WTC11 (cell line): ENCODE data around the gene RCOR3. TPM values are rescaled to one million over a fixed set of nuclear protein-coding genes. Genes with fewer than 3 reads are reported as not detected.

Experiments
- ATAC-seq: fragments of 200-7000 bp; cut with Tn5 transposase; 2 replicates; pipeline ENCODE4 v1.10.0; 2021; ENCODE audit warnings: mild to moderate bottlenecking, moderate library complexity
- CTCF ChIA-PET: fragments of 300-600 bp; sonication (Branson Sonifier 250); formaldehyde crosslinking; loops from one replicate; lab custom pipeline; 2021; ENCODE audit warnings: antibody characterized with exemption; lab: Charles Lee
- POLR2A ChIA-PET: fragments of 350-600 bp; sonication (Branson Sonifier 250); formaldehyde crosslinking; loops from one replicate; lab custom pipeline; 2021; ENCODE audit warnings: antibody characterized with exemption; lab: Charles Lee
- DNase-seq: peaks from one replicate; pipeline ENCODE4 v3.0.0; 2021; ENCODE audit warnings: low spot score
- H3K27ac Mint-ChIP-seq: 2 replicates; pipeline ENCODE4 v1.8.0; 2021; ENCODE audit warnings: mixed read lengths
- H3K27me3 Mint-ChIP-seq: 2 replicates; pipeline ENCODE4 v1.8.0; 2021; ENCODE audit warnings: low read depth, mild to moderate bottlenecking, moderate library complexity, mixed read lengths
- H3K36me3 Mint-ChIP-seq: 2 replicates; pipeline ENCODE4 v1.8.0; 2021; ENCODE audit warnings: mixed read lengths
- H3K4me1 Mint-ChIP-seq: 2 replicates; pipeline ENCODE4 v1.8.0; 2022; ENCODE audit warnings: mixed read lengths
- H3K4me3 Mint-ChIP-seq: 2 replicates; pipeline ENCODE4 v1.8.0; 2021; ENCODE audit warnings: mild to moderate bottlenecking, moderate library complexity, mixed read lengths
- H3K9me3 Mint-ChIP-seq: 2 replicates; pipeline ENCODE4 v1.8.0; 2021; ENCODE audit warnings: mixed read lengths
- EMX1 ChIP-seq: fragments of 250-450 bp; sonication (Bioruptor Pico); IDR thresholded peaks from 2 replicates; pipeline ENCODE4 v1.8.0; 2021; ENCODE audit warnings: mild to moderate bottlenecking
- FOXP1 ChIP-seq: sonication (generic); formaldehyde crosslinking; IDR thresholded peaks from 2 replicates; pipeline ENCODE4 v1.8.0; 2022; ENCODE audit warnings: missing genetic modification reagents, mild to moderate bottlenecking, moderate library complexity, borderline replicate concordance
- IRF2 ChIP-seq: sonication (generic); formaldehyde crosslinking; IDR thresholded peaks from 2 replicates; pipeline ENCODE4 v1.8.0; 2022; ENCODE audit warnings: low read depth, missing genetic modification reagents, borderline replicate concordance
- MYBL2 ChIP-seq: sonication (generic); formaldehyde crosslinking; IDR thresholded peaks from 2 replicates; pipeline ENCODE4 v1.8.1; 2023; ENCODE audit warnings: mild to moderate bottlenecking, moderate library complexity, missing genetic modification reagents
- NR1H2 ChIP-seq: sonication (generic); formaldehyde crosslinking; IDR thresholded peaks from 2 replicates; pipeline ENCODE4 v1.9.0; 2021; ENCODE audit warnings: mild to moderate bottlenecking, moderate library complexity, missing genetic modification reagents
- SP1 ChIP-seq: sonication (generic); formaldehyde crosslinking; conservative IDR thresholded peaks from 2 replicates; pipeline ENCODE4 v1.8.1; 2022; ENCODE audit warnings: missing genetic modification reagents
- ZBTB21 ChIP-seq: sonication (generic); formaldehyde crosslinking; IDR thresholded peaks from 2 replicates; pipeline ENCODE4 v1.8.1; 2023; ENCODE audit warnings: mild to moderate bottlenecking, missing genetic modification reagents, borderline replicate concordance
- ZNF423 ChIP-seq: fragments of 250-450 bp; sonication (Bioruptor Pico); IDR thresholded peaks from 2 replicates; pipeline ENCODE4 v2.1.2; 2022; ENCODE audit warnings: mild to moderate bottlenecking, moderate library complexity
- total RNA-seq: library from RNA; stranded (reverse); gene quantifications from 3 replicates; pipeline ENCODE4 v1.2.3, GENCODE V29; 2021
- TF ChIP-seq, protein P1 (sequence below): sonication (generic); formaldehyde crosslinking; IDR thresholded peaks from 2 replicates; pipeline ENCODE4 v1.8.1; 2022; ENCODE audit warnings: low read depth, mild to moderate bottlenecking, moderate library complexity, missing genetic modification reagents, borderline replicate concordance
- TF ChIP-seq, protein P2 (sequence below): sonication (generic); formaldehyde crosslinking; IDR thresholded peaks from 2 replicates; pipeline ENCODE4 v1.8.1; 2023; ENCODE audit warnings: mild to moderate bottlenecking, missing genetic modification reagents, moderate library complexity
- TF ChIP-seq, protein P3 (sequence below): fragments of 250-450 bp; sonication (Bioruptor Pico); IDR thresholded peaks from 2 replicates; pipeline ENCODE4 v1.9.0; 2021; ENCODE audit warnings: moderate library complexity, mild to moderate bottlenecking, inconsistent platforms, borderline replicate concordance
- TF ChIP-seq, protein P4 (sequence below): sonication (generic); formaldehyde crosslinking; IDR thresholded peaks from 2 replicates; pipeline ENCODE4 v1.8.1; 2023; ENCODE audit warnings: mild to moderate bottlenecking, missing genetic modification reagents
- TF ChIP-seq, protein P5 (sequence below): fragments of 250-450 bp; sonication (Bioruptor Pico); IDR thresholded peaks from 2 replicates; pipeline ENCODE4 v1.9.0; 2021; ENCODE audit warnings: mild to moderate bottlenecking, borderline replicate concordance
- TF ChIP-seq, protein P6 (sequence below): sonication (generic); formaldehyde crosslinking; IDR thresholded peaks from 2 replicates; pipeline ENCODE4 v1.8.0; 2022; ENCODE audit warnings: mild to moderate bottlenecking, missing genetic modification reagents
- TF ChIP-seq, protein P7 (sequence below): sonication (generic); formaldehyde crosslinking; IDR thresholded peaks from 2 replicates; pipeline ENCODE4 v1.8.1; 2023; ENCODE audit warnings: mild to moderate bottlenecking, moderate library complexity, missing genetic modification reagents

Gene RCOR3
- total RNA-seq, 1 experiment from 2014 or later = 35.9 TPM

DNA sequence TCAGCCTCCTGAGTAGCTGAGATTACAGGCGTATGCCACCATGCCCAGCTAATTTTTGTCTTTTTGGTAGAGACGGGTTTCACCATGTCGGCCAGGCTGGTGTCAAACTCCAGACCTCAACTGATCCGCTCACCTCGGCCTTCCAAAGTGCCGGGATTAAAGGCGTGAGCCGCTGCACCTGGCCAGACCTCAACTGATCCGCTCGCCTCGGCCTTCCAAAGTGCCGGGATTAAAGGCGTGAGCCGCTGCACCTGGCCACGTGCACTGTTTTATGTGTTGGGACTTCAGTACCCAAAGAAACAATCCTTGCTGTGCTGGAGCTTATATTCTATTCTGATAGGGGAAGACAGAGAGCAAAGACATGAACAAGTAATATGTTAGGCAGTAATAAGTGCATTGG is 77.6 kb downstream of the RCOR3 start (continued):
- TF ChIP-seq EMX1 (CRISPR knock-in tag) = no peak
- TF ChIP-seq, protein P1, sequence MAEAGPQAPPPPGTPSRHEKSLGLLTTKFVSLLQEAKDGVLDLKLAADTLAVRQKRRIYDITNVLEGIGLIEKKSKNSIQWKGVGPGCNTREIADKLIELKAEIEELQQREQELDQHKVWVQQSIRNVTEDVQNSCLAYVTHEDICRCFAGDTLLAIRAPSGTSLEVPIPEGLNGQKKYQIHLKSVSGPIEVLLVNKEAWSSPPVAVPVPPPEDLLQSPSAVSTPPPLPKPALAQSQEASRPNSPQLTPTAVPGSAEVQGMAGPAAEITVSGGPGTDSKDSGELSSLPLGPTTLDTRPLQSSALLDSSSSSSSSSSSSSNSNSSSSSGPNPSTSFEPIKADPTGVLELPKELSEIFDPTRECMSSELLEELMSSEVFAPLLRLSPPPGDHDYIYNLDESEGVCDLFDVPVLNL (CRISPR knock-in tag) = no peak
- no peak for TF ChIP-seq NR1H2
- TF ChIP-seq FOXP1 = no peak

DNA sequence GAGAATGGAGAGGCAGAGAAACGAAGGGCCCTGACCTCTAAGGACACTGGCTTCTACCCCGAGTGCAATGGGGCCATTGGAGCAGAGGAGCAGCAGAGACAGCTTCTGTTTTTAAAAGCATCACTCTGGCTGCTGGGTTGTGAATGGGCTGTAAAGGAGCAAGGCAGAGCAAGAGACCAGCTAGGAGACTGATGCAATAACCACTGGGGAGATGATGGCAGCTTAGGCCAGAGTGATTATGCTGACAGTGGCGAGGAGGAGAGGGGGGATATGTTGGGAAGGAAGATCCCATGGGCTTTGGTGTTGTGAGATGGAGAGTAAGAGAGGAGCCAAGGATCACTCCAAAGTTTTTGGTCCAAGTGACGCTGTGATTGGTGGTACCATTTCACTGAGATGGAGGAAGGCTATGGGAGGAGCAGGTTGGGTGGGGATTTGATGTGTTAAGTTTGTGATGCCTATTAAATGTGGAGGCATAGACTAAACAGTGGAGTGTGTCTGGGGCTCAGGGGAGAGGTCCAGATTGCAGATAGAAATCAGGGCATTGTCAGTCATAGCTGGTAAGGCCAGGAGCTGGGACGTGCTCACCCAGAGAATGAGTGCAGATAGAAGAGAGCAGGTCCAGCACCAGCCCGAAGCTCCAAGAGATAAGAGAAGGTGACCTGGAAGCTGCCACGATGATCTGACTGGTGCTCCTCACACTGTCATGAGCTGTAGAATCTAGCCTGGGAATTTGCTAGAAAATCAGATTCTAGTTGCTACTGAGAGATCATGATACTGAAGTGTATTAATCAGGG is 78.5 kb downstream of the RCOR3 start:
- no peak for DNase-seq
- no peak for ATAC-seq
- CTCF ChIA-PET = interaction anchor here (1.3 to 2.6 kb wide), 2 partner anchors 9 to 14 kb away, joined by 4 to 9 read pairs; no protein-coding TSS in a partner anchor
- H3K9me3 Mint-ChIP-seq = no peaks in the 10 kb centered on the region
- TF ChIP-seq, protein P2, sequence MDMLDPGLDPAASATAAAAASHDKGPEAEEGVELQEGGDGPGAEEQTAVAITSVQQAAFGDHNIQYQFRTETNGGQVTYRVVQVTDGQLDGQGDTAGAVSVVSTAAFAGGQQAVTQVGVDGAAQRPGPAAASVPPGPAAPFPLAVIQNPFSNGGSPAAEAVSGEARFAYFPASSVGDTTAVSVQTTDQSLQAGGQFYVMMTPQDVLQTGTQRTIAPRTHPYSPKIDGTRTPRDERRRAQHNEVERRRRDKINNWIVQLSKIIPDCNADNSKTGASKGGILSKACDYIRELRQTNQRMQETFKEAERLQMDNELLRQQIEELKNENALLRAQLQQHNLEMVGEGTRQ (CRISPR knock-in tag) = no peak
- TF ChIP-seq SP1 (CRISPR knock-in tag) (no peak), EMX1 (CRISPR knock-in tag) (no peak)
- TF ChIP-seq, protein P3, sequence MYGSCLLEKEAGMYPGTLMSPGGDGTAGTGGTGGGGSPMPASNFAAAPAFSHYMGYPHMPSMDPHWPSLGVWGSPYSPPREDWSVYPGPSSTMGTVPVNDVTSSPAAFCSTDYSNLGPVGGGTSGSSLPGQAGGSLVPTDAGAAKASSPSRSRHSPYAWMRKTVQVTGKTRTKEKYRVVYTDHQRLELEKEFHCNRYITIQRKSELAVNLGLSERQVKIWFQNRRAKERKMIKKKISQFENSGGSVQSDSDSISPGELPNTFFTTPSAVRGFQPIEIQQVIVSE (CRISPR knock-in tag) = no peak
- TF ChIP-seq, protein P4, sequence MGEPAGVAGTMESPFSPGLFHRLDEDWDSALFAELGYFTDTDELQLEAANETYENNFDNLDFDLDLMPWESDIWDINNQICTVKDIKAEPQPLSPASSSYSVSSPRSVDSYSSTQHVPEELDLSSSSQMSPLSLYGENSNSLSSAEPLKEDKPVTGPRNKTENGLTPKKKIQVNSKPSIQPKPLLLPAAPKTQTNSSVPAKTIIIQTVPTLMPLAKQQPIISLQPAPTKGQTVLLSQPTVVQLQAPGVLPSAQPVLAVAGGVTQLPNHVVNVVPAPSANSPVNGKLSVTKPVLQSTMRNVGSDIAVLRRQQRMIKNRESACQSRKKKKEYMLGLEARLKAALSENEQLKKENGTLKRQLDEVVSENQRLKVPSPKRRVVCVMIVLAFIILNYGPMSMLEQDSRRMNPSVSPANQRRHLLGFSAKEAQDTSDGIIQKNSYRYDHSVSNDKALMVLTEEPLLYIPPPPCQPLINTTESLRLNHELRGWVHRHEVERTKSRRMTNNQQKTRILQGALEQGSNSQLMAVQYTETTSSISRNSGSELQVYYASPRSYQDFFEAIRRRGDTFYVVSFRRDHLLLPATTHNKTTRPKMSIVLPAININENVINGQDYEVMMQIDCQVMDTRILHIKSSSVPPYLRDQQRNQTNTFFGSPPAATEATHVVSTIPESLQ = no peak
- TF ChIP-seq, all 79 proteins: peak for 0
- peaks cover 49% of the 10 kb centered on the region for H3K4me1 Mint-ChIP-seq
- no peaks in the 10 kb centered on the region for H3K36me3 Mint-ChIP-seq
- H3K4me3 Mint-ChIP-seq = no peak overlapping the region
- no peaks in the 10 kb centered on the region for H3K27me3 Mint-ChIP-seq
- POLR2A ChIA-PET = no interaction called here
- H3K27ac Mint-ChIP-seq = no peak overlapping the region; the same call in 1 of the 2 replicates

DNA sequence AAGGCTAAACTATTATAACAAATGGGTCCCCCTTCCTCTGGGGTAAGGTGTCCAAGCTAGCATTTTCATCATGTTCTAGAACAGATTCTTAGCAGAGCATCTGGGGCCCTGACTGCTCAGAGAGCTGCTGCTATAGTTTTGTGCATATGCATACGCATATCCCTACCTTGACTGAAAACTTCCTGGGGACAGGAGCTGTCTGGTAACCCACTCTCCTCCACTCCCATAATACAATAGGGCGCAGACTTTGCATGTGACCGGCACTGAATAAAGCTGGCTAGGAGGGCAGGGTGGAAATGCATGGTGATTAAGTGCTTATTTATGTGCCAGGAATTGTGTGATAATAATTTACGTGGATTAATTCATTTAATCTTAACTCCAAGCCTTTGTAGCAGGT is 79.1 kb downstream of the RCOR3 start:
- DNase-seq (no peak), ATAC-seq (no peak)
- no peak overlapping the region for H3K4me3 Mint-ChIP-seq
- ChIA-PET POLR2A (no interaction called here), CTCF (interaction anchor here (0.7 to 2.6 kb wide), 3 partner anchors 10 to 138 kb away, joined by 3 to 9 read pairs (median 4); no protein-coding TSS in a partner anchor)
- no peak overlapping the region for H3K27ac Mint-ChIP-seq
- H3K36me3 Mint-ChIP-seq = no peaks in the 10 kb centered on the region
- H3K4me1 Mint-ChIP-seq = peaks cover 49% of the 10 kb centered on the region
- H3K9me3 Mint-ChIP-seq = no peaks in the 10 kb centered on the region
- H3K27me3 Mint-ChIP-seq = no peaks in the 10 kb centered on the region
- TF ChIP-seq MYBL2 (CRISPR knock-in tag) = no peak
- TF ChIP-seq ZBTB21 = no peak
- TF ChIP-seq, protein P5, sequence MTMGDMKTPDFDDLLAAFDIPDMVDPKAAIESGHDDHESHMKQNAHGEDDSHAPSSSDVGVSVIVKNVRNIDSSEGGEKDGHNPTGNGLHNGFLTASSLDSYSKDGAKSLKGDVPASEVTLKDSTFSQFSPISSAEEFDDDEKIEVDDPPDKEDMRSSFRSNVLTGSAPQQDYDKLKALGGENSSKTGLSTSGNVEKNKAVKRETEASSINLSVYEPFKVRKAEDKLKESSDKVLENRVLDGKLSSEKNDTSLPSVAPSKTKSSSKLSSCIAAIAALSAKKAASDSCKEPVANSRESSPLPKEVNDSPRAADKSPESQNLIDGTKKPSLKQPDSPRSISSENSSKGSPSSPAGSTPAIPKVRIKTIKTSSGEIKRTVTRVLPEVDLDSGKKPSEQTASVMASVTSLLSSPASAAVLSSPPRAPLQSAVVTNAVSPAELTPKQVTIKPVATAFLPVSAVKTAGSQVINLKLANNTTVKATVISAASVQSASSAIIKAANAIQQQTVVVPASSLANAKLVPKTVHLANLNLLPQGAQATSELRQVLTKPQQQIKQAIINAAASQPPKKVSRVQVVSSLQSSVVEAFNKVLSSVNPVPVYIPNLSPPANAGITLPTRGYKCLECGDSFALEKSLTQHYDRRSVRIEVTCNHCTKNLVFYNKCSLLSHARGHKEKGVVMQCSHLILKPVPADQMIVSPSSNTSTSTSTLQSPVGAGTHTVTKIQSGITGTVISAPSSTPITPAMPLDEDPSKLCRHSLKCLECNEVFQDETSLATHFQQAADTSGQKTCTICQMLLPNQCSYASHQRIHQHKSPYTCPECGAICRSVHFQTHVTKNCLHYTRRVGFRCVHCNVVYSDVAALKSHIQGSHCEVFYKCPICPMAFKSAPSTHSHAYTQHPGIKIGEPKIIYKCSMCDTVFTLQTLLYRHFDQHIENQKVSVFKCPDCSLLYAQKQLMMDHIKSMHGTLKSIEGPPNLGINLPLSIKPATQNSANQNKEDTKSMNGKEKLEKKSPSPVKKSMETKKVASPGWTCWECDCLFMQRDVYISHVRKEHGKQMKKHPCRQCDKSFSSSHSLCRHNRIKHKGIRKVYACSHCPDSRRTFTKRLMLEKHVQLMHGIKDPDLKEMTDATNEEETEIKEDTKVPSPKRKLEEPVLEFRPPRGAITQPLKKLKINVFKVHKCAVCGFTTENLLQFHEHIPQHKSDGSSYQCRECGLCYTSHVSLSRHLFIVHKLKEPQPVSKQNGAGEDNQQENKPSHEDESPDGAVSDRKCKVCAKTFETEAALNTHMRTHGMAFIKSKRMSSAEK (CRISPR knock-in tag) = no peak
- TF ChIP-seq, protein P6, sequence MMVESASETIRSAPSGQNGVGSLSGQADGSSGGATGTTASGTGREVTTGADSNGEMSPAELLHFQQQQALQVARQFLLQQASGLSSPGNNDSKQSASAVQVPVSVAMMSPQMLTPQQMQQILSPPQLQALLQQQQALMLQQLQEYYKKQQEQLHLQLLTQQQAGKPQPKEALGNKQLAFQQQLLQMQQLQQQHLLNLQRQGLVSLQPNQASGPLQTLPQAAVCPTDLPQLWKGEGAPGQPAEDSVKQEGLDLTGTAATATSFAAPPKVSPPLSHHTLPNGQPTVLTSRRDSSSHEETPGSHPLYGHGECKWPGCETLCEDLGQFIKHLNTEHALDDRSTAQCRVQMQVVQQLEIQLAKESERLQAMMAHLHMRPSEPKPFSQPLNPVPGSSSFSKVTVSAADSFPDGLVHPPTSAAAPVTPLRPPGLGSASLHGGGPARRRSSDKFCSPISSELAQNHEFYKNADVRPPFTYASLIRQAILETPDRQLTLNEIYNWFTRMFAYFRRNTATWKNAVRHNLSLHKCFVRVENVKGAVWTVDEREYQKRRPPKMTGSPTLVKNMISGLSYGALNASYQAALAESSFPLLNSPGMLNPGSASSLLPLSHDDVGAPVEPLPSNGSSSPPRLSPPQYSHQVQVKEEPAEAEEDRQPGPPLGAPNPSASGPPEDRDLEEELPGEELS (CRISPR knock-in tag) = no peak
- TF ChIP-seq, protein P7, sequence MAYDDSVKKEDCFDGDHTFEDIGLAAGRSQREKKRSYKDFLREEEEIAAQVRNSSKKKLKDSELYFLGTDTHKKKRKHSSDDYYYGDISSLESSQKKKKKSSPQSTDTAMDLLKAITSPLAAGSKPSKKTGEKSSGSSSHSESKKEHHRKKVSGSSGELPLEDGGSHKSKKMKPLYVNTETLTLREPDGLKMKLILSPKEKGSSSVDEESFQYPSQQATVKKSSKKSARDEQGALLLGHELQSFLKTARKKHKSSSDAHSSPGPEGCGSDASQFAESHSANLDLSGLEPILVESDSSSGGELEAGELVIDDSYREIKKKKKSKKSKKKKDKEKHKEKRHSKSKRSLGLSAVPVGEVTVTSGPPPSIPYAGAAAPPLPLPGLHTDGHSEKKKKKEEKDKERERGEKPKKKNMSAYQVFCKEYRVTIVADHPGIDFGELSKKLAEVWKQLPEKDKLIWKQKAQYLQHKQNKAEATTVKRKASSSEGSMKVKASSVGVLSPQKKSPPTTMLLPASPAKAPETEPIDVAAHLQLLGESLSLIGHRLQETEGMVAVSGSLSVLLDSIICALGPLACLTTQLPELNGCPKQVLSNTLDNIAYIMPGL = no peak
- TF ChIP-seq IRF2 (CRISPR knock-in tag) = no peak
- TF ChIP-seq ZNF423 (CRISPR knock-in tag) = no peak
